SK-N-SH treated with all-trans-retinoic acid at 6 μM for 48 hours (cell line): ENCODE data around the gene PID1.

ENCODE experiments used
- ARNTL ChIP-seq: fragments of 450-650 bp; formaldehyde crosslinking; IDR thresholded peaks from 2 replicates; pipeline ENCODE4 v1.5.0; 2020; ENCODE audit warnings: low read depth, mild to moderate bottlenecking, moderate library complexity, borderline replicate concordance
- BACH2 ChIP-seq: fragments of 250-450 bp; sonication (Bioruptor Pico); IDR thresholded peaks from 2 replicates; pipeline ENCODE4 v1.9.0; 2021; ENCODE audit warnings: mild to moderate bottlenecking, borderline replicate concordance
- OSR1 ChIP-seq: fragments of 250-450 bp; sonication (Bioruptor Pico); IDR thresholded peaks from 2 replicates; pipeline ENCODE4 v1.8.0; 2022; ENCODE audit warnings: moderate library complexity, mild to moderate bottlenecking, inconsistent platforms
- PPARA ChIP-seq: fragments of 250-450 bp; sonication (Bioruptor Pico); IDR thresholded peaks from 2 replicates; pipeline ENCODE4 v1.5.0; 2020; ENCODE audit warnings: mild to moderate bottlenecking, borderline replicate concordance
- RARB ChIP-seq: fragments of 250-450 bp; sonication (Bioruptor Pico); IDR thresholded peaks from 2 replicates; pipeline ENCODE4 v1.8.0; 2021; ENCODE audit warnings: mild to moderate bottlenecking, moderate library complexity
- SNAI2 ChIP-seq: fragments of 250-450 bp; sonication (Bioruptor Pico); IDR thresholded peaks from 2 replicates; pipeline ENCODE4 v1.5.0; 2020; ENCODE audit warnings: mild to moderate bottlenecking, moderate library complexity
- TCF4 ChIP-seq: fragments of 250-450 bp; sonication (Bioruptor Pico); IDR thresholded peaks from 2 replicates; pipeline ENCODE4 v1.8.0; 2021; ENCODE audit warnings: mild to moderate bottlenecking, moderate library complexity, borderline replicate concordance
- ZC3H10 ChIP-seq: fragments of 250-450 bp; sonication (Bioruptor Pico); IDR thresholded peaks from 2 replicates; pipeline ENCODE4 v1.5.1; 2021; ENCODE audit warnings: mild to moderate bottlenecking, moderate library complexity
- ZFP3 ChIP-seq: fragments of 250-450 bp; sonication (Bioruptor Pico); IDR thresholded peaks from 2 replicates; pipeline ENCODE4 v1.5.0; 2020; ENCODE audit warnings: mild to moderate bottlenecking, moderate library complexity
- TF ChIP-seq, protein P1 (sequence below): fragments of 250-450 bp; sonication (Bioruptor Pico); IDR thresholded peaks from 2 replicates; pipeline ENCODE4 v1.5.0; 2020; ENCODE audit warnings: mild to moderate bottlenecking, moderate library complexity
- TF ChIP-seq, protein P2 (sequence below): fragments of 250-450 bp; sonication (Bioruptor Pico); IDR thresholded peaks from 2 replicates; pipeline ENCODE4 v1.8.0; 2021; ENCODE audit warnings: low read depth, mild to moderate bottlenecking, moderate library complexity, borderline replicate concordance
- TF ChIP-seq, protein P3 (sequence below): fragments of 250-450 bp; sonication (Bioruptor Pico); IDR thresholded peaks from 2 replicates; pipeline ENCODE4 v1.5.1; 2021; ENCODE audit warnings: mild to moderate bottlenecking, moderate library complexity
- TF ChIP-seq, protein P4 (sequence below): fragments of 250-450 bp; sonication (Bioruptor Pico); IDR thresholded peaks from 2 replicates; pipeline ENCODE4 v1.8.0; 2020; ENCODE audit warnings: mild to moderate bottlenecking, moderate library complexity, borderline replicate concordance

DNA sequence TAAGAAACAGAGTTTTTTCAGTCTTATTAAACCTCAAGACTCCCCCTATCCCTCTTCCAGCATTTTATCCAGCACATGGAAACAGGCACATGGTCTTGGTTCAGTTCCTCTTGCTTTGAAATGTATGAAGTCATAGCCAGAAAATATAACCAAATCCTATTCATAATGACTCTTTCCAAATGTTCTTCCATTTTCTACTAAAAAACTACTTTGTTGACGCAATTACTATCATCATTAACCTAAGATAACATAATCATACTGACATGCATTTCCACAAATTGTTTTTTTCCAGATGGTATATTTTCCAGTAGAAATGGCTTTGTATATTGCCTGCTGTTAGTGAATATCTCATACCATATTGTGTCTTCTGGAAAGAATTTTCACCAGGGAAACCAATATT is 261.3 kb downstream of the PID1 start:
- TF ChIP-seq, protein P1, sequence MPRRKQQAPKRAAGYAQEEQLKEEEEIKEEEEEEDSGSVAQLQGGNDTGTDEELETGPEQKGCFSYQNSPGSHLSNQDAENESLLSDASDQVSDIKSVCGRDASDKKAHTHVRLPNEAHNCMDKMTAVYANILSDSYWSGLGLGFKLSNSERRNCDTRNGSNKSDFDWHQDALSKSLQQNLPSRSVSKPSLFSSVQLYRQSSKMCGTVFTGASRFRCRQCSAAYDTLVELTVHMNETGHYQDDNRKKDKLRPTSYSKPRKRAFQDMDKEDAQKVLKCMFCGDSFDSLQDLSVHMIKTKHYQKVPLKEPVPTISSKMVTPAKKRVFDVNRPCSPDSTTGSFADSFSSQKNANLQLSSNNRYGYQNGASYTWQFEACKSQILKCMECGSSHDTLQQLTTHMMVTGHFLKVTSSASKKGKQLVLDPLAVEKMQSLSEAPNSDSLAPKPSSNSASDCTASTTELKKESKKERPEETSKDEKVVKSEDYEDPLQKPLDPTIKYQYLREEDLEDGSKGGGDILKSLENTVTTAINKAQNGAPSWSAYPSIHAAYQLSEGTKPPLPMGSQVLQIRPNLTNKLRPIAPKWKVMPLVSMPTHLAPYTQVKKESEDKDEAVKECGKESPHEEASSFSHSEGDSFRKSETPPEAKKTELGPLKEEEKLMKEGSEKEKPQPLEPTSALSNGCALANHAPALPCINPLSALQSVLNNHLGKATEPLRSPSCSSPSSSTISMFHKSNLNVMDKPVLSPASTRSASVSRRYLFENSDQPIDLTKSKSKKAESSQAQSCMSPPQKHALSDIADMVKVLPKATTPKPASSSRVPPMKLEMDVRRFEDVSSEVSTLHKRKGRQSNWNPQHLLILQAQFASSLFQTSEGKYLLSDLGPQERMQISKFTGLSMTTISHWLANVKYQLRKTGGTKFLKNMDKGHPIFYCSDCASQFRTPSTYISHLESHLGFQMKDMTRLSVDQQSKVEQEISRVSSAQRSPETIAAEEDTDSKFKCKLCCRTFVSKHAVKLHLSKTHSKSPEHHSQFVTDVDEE = no peak
- TF ChIP-seq OSR1 (CRISPR knock-in tag) (no peak), ZC3H10 (CRISPR knock-in tag) (no peak), TCF4 (CRISPR knock-in tag) (no peak), RARB (CRISPR knock-in tag) (no peak), ZFP3 (CRISPR knock-in tag) (no peak), BACH2 (no peak), PPARA (no peak), SNAI2 (no peak), ARNTL (CRISPR knock-in tag) (no peak)
- TF ChIP-seq, protein P2, sequence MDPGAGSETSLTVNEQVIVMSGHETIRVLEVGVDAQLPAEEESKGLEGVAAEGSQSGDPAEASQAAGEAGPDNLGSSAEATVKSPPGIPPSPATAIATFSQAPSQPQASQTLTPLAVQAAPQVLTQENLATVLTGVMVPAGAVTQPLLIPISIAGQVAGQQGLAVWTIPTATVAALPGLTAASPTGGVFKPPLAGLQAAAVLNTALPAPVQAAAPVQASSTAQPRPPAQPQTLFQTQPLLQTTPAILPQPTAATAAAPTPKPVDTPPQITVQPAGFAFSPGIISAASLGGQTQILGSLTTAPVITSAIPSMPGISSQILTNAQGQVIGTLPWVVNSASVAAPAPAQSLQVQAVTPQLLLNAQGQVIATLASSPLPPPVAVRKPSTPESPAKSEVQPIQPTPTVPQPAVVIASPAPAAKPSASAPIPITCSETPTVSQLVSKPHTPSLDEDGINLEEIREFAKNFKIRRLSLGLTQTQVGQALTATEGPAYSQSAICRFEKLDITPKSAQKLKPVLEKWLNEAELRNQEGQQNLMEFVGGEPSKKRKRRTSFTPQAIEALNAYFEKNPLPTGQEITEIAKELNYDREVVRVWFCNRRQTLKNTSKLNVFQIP (CRISPR knock-in tag) = no peak
- TF ChIP-seq, protein P3, sequence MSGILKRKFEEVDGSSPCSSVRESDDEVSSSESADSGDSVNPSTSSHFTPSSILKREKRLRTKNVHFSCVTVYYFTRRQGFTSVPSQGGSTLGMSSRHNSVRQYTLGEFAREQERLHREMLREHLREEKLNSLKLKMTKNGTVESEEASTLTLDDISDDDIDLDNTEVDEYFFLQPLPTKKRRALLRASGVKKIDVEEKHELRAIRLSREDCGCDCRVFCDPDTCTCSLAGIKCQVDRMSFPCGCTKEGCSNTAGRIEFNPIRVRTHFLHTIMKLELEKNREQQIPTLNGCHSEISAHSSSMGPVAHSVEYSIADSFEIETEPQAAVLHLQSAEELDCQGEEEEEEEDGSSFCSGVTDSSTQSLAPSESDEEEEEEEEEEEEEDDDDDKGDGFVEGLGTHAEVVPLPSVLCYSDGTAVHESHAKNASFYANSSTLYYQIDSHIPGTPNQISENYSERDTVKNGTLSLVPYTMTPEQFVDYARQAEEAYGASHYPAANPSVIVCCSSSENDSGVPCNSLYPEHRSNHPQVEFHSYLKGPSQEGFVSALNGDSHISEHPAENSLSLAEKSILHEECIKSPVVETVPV = no peak
- TF ChIP-seq, protein P4, sequence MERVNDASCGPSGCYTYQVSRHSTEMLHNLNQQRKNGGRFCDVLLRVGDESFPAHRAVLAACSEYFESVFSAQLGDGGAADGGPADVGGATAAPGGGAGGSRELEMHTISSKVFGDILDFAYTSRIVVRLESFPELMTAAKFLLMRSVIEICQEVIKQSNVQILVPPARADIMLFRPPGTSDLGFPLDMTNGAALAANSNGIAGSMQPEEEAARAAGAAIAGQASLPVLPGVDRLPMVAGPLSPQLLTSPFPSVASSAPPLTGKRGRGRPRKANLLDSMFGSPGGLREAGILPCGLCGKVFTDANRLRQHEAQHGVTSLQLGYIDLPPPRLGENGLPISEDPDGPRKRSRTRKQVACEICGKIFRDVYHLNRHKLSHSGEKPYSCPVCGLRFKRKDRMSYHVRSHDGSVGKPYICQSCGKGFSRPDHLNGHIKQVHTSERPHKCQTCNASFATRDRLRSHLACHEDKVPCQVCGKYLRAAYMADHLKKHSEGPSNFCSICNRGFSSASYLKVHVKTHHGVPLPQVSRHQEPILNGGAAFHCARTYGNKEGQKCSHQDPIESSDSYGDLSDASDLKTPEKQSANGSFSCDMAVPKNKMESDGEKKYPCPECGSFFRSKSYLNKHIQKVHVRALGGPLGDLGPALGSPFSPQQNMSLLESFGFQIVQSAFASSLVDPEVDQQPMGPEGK (CRISPR knock-in tag) = no peak
